OCI-LY1 (cell line): ENCODE measurements around the gene RBP3.

Experiments used
- H2AFZ ChIP-seq: fragments of 200-600 bp; sonication (generic), shearing (Covaris generic); 2 replicates; pipeline ENCODE4 v1.6.0; 2014; ENCODE audit warnings: antibody characterized with exemption, mild to moderate bottlenecking, low read length
- H3F3A ChIP-seq: fragments of 200-600 bp; sonication (generic), shearing (Covaris generic); 2 replicates; pipeline ENCODE4 v1.6.0; 2014; ENCODE audit warnings: mild to moderate bottlenecking, antibody characterized with exemption, low read length, moderate library complexity; ENCODE audit not compliant: insufficient read depth
- H3K27ac ChIP-seq: fragments of 200-600 bp; sonication (generic); 2 replicates; pipeline ENCODE4 v1.5.1; 2014; ENCODE audit warnings: low read length, mixed run types, mild to moderate bottlenecking, low read depth; ENCODE audit not compliant: poor library complexity, severe bottlenecking
- H3K27me3 ChIP-seq: fragments of 200-600 bp; sonication (generic); 2 replicates; pipeline ENCODE4 v1.6.0; 2014; ENCODE audit warnings: antibody characterized with exemption, mild to moderate bottlenecking, low read length, moderate library complexity; ENCODE audit not compliant: insufficient read depth
- H3K36me3 ChIP-seq: fragments of 200-600 bp; sonication (generic); 2 replicates; pipeline ENCODE4 v1.6.1; 2014; ENCODE audit warnings: mild to moderate bottlenecking, antibody characterized with exemption, low read length, moderate library complexity, mixed read lengths; ENCODE audit not compliant: insufficient read depth
- H3K4me1 ChIP-seq: fragments of 200-600 bp; sonication (generic); 2 replicates; pipeline ENCODE4 v1.5.1; 2014; ENCODE audit warnings: mild to moderate bottlenecking, low read length, moderate library complexity; ENCODE audit not compliant: insufficient read depth, severe bottlenecking
- H3K4me2 ChIP-seq: fragments of 200-600 bp; sonication (generic), shearing (Covaris generic); 2 replicates; pipeline ENCODE4 v1.6.1; 2014; ENCODE audit warnings: low read length
- H3K4me3 ChIP-seq: fragments of 200-600 bp; sonication (generic); 2 replicates; pipeline ENCODE4 v1.5.1; 2014; ENCODE audit warnings: low read length, low read depth, mild to moderate bottlenecking, mixed read lengths; ENCODE audit not compliant: poor library complexity, severe bottlenecking
- H3K79me2 ChIP-seq: fragments of 200-600 bp; shearing (Covaris generic); 2 replicates; pipeline ENCODE4 v1.6.1; 2016; ENCODE audit warnings: mixed run types, low read length, mixed read lengths; ENCODE audit not compliant: insufficient read depth
- H3K9ac ChIP-seq: fragments of 200-600 bp; sonication (generic), shearing (Covaris generic); 2 replicates; pipeline ENCODE4 v1.6.1; 2014; ENCODE audit warnings: mild to moderate bottlenecking, low read length, mixed read lengths
- H3K9me2 ChIP-seq: fragments of 200-600 bp; sonication (generic), shearing (Covaris generic); 2 replicates; pipeline ENCODE4 v1.6.1; 2014; ENCODE audit warnings: low read depth, mild to moderate bottlenecking, low read length, mixed read lengths
- H3K9me3 ChIP-seq: fragments of 200-600 bp; shearing (Covaris generic); 2 replicates; pipeline ENCODE4 v1.6.1; 2014; ENCODE audit warnings: low read length, mixed read lengths
- H4K20me1 ChIP-seq: fragments of 200-600 bp; sonication (generic), shearing (Covaris generic); 2 replicates; pipeline ENCODE4 v1.6.0; 2016; ENCODE audit warnings: mild to moderate bottlenecking, low read length; ENCODE audit not compliant: insufficient read depth
- CTCF ChIP-seq: fragments of 200-600 bp; sonication (generic), shearing (Covaris generic); IDR thresholded peaks from 2 replicates; pipeline ENCODE4 v1.5.1; 2017; ENCODE audit warnings: mild to moderate bottlenecking, antibody characterized with exemption, low read length, moderate library complexity, mixed read lengths
- EZH2 ChIP-seq: fragments of 200-600 bp; sonication (generic), shearing (Covaris generic); IDR thresholded peaks from 2 replicates; pipeline ENCODE4 v1.8.0; 2017; ENCODE audit warnings: borderline replicate concordance, mixed run types, mild to moderate bottlenecking, antibody characterized with exemption, low read length, moderate library complexity, mixed read lengths

The RBP3 gene

GRCh38 chr10:47364911-47365310 lies 16.7 kb downstream of the RBP3 start:
- Histone ChIP-seq H3K79me2 (no peaks in the 10 kb centered on the region), H3K4me3 (no peak overlapping the region), H3K9me3 (no peaks in the 10 kb centered on the region), H3K27ac (no peak overlapping the region), H3K36me3 (no peaks in the 10 kb centered on the region), H3K9me2 (no peaks in the 10 kb centered on the region), H3F3A (no peaks in the 10 kb centered on the region), H3K9ac (no peak overlapping the region), H2AFZ (no peak overlapping the region), H3K4me1 (no peaks in the 10 kb centered on the region), H3K27me3 (no peaks in the 10 kb centered on the region), H3K4me2 (no peak overlapping the region), H4K20me1 (no peaks in the 10 kb centered on the region)
- TF ChIP-seq CTCF (no peak), EZH2 (no peak)

DNA sequence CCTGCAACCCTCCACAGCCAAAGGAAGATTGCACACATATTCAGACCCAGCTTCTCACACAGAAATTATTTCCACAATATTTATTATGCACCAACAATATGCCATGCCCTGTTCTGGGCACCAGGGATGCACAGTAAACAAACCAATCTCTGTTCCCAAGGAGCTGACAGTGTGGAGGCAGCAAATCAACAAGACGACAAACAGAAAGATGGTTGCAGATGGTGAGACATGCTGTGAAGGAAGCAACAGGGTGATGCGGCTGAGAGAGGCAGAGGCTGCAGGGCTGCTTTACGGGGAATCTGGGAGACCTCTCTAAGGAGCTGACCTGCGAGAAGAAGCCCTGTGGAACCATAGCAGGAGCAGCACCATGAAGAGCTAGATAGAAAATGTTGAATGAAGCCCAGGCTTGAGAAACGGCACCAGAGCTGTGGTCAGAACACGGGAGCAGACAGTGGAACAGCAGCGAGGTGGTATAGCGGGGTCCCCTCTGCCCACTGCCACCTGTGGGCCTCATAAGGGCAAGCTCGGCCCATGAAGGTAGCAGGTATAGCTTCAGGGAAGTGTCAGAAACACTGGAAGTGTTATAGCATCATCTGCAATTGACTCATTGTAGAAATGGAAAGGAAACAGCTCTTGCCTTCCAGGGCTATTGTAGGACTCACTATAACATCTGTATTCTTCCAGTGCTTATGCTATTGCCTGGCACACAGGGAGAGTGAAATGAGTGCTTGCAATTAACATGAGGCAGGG lies 17.4 kb downstream of the RBP3 start:
- Histone ChIP-seq H3K27me3 (no peaks in the 10 kb centered on the region), H3K4me3 (no peak overlapping the region), H3K4me2 (no peak overlapping the region), H3K9ac (no peak overlapping the region), H3K36me3 (no peaks in the 10 kb centered on the region), H3K79me2 (no peaks in the 10 kb centered on the region), H3F3A (no peaks in the 10 kb centered on the region), H2AFZ (no peak overlapping the region), H3K27ac (no peak overlapping the region), H3K4me1 (no peaks in the 10 kb centered on the region), H4K20me1 (no peaks in the 10 kb centered on the region), H3K9me2 (no peaks in the 10 kb centered on the region), H3K9me3 (no peaks in the 10 kb centered on the region)
- TF ChIP-seq EZH2, result no peak
- no peak for TF ChIP-seq CTCF

- no peak overlapping the region for H3K4me2 ChIP-seq
- H2AFZ ChIP-seq, result no peak overlapping the region
- no peaks in the 10 kb centered on the region for H4K20me1 ChIP-seq
- no peaks in the 10 kb centered on the region for H3K27me3 ChIP-seq
- H3K79me2 ChIP-seq, result no peaks in the 10 kb centered on the region
- H3K4me3 ChIP-seq, result no peak overlapping the region
- no peak overlapping the region for H3K9ac ChIP-seq
- no peaks in the 10 kb centered on the region for H3K9me2 ChIP-seq
- TF ChIP-seq EZH2 (no peak), CTCF (no peak)
- H3K4me1 ChIP-seq, result no peaks in the 10 kb centered on the region
- H3K27ac ChIP-seq, result no peak overlapping the region
- no peaks in the 10 kb centered on the region for H3K9me3 ChIP-seq
- H3K36me3 ChIP-seq, result no peaks in the 10 kb centered on the region
- H3F3A ChIP-seq, result no peaks in the 10 kb centered on the region
Measured at GRCh38 chr10:47366181-47366631, 18.0 kb downstream of the RBP3 start.
